Uterus (tissue), 4 donors: ENCODE data around the gene TIMM22. TPM values are rescaled to one million over a fixed set of nuclear protein-coding genes. Genes with fewer than 3 reads are reported as not detected.

Source experiments
- DNase-seq, 2 donors: peaks; one replicate each; pipeline ENCODE4 v3.0.0-alpha.2; 2019 to 2020
- H3K27ac ChIP-seq, 2 donors: fragments of 200-600 bp; sonication (generic); 1 replicate in 1 of 2; 2 replicates in 1 of 2; pipeline ENCODE4 v1.5.1; 2016 to 2018
- H3K27me3 ChIP-seq, 2 donors: fragments of 200-600 bp; sonication (generic); one replicate each; pipeline ENCODE4 v1.5.1; 2018 to 2019; ENCODE audit warnings: control low read depth in 1 of 2
- H3K36me3 ChIP-seq, 2 donors: fragments of 200-600 bp; sonication (generic); one replicate each; pipeline ENCODE4 v1.5.1; 2019; ENCODE audit warnings: control low read depth in 1 of 2
- H3K4me1 ChIP-seq, 2 donors: fragments of 200-600 bp; sonication (generic); one replicate each; pipeline ENCODE4 v1.5.1; 2018 to 2019; ENCODE audit warnings: control low read depth in 1 of 2
- H3K4me3 ChIP-seq, 2 donors: fragments of 200-600 bp; sonication (generic); 1 replicate in 1 of 2; 2 replicates in 1 of 2; pipeline ENCODE4 v1.5.1; 2018 to 2019; ENCODE audit warnings: mild to moderate bottlenecking in 1 of 2
- H3K9me3 ChIP-seq, 2 donors: fragments of 200-600 bp; sonication (generic); one replicate each; pipeline ENCODE4 v1.5.1; 2019; ENCODE audit warnings: control low read depth in 1 of 2
- POLR2A ChIP-seq, 2 donors: fragments of 450-650 bp; IDR thresholded peaks; one replicate each; pipeline ENCODE4 v1.6.1; 2016; ENCODE audit warnings: antibody characterized with exemption in 2 of 2, mild to moderate bottlenecking in 1 of 2, moderate library complexity in 1 of 2
- intact Hi-C: fragments of 100-400 bp; cut with DNase I; formaldehyde crosslinking; loops from one replicate; pipeline ENCODE4 v1.15.1; 2023; ENCODE audit warnings: low total_unique reads
- total RNA-seq, 4 donors: library from RNA; depleted of rRNA in 3 of 4; stranded (reverse); fragments of >200 nt in 3 of 4; gene quantifications; one replicate each; pipeline versions ENCODE4 v1.1.0 to v1.2.4, GENCODE V29; 2014 to 2023
- TF ChIP-seq, protein P1 (sequence below), 4 experiments: fragments of 200-600 bp in 2 of 4; fragments of 450-650 bp in 2 of 4; sonication (generic) in 2 of 4; IDR thresholded peaks; one replicate each; pipeline ENCODE4 v1.5.1; 2016 to 2019; ENCODE audit warnings: antibody characterized with exemption in 4 of 4, mild to moderate bottlenecking in 2 of 4, moderate library complexity in 1 of 4
- donor health status: DM: yes; HTN: yes; CAD: no.

Gene TIMM22
- total RNA-seq, 4 donors from 2014 or later = 5.1 to 17.1 (median 10.8) TPM

DNA sequence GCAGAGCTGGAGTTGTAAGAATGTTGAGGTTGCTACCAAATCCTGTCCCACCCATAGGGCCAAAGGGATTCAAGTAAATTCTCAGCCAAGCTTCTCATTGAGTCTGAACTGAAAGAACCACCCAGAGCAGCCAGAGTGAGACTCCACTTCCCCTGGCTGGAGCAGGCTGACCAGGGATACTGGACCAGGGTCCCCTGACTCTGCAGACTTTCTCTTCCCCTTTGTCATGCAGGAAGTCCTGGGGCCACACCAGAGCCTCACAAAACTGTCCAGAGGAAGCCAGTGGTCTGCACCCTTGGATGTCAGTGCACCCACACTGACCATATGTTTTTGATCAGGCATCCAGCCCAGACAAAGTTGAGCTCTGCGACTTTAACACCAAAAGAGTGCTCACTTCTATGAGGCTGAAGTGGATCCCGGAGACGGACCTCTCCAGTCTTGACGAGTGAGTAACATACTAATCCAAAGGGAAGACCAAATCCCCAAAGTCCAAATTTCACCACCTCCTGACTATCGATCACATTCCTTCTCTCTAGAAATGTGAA is 21.5 kb upstream of the TIMM22 start:
- no peaks in the 10 kb centered on the region for H3K9me3 ChIP-seq
- no peak overlapping the region for H3K4me3 ChIP-seq
- no peaks in the 10 kb centered on the region for H3K36me3 ChIP-seq
- no peaks in the 10 kb centered on the region for H3K27me3 ChIP-seq
- intact Hi-C loops = loop anchor here (10.0 kb wide), 1 partner anchor 91 kb away; no protein-coding TSS in a partner anchor
- no peak for TF ChIP-seq POLR2A (IDR thresholded peaks at IDR 0.05)
- TF ChIP-seq, protein P1, sequence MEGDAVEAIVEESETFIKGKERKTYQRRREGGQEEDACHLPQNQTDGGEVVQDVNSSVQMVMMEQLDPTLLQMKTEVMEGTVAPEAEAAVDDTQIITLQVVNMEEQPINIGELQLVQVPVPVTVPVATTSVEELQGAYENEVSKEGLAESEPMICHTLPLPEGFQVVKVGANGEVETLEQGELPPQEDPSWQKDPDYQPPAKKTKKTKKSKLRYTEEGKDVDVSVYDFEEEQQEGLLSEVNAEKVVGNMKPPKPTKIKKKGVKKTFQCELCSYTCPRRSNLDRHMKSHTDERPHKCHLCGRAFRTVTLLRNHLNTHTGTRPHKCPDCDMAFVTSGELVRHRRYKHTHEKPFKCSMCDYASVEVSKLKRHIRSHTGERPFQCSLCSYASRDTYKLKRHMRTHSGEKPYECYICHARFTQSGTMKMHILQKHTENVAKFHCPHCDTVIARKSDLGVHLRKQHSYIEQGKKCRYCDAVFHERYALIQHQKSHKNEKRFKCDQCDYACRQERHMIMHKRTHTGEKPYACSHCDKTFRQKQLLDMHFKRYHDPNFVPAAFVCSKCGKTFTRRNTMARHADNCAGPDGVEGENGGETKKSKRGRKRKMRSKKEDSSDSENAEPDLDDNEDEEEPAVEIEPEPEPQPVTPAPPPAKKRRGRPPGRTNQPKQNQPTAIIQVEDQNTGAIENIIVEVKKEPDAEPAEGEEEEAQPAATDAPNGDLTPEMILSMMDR (IDR thresholded peaks at IDR 0.05) = no peak
- H3K4me1 ChIP-seq = peaks cover 0 to 4% of the 10 kb centered on the region in 2 donors
- peak overlapping the region in 1 of 2 donors; percentile 17 for H3K27ac ChIP-seq
- no peak for DNase-seq

DNA sequence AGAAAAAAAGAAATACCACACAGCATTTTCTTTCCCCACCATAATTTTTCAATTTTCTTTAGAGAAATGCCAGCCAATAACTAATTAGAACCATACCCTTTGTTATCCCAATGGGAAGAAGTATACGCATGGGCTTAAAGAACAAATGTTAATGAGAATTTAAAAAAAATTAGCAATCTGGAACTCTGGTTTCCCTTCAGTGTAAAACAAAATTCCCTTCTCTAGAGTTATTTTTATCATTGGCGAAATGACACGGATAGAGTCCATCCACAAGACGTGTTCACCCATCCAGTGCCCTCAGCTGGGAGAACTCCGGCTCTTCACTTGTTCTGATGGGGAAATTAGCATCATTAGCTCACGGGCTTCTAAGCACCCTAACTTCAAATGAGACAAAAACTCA is 20.6 kb upstream of the TIMM22 start:
- no peak for TF ChIP-seq POLR2A (IDR thresholded peaks at IDR 0.05)
- TF ChIP-seq, protein P1 (IDR thresholded peaks at IDR 0.05) = no peak
- Histone ChIP-seq H3K4me3 (no peak overlapping the region), H3K27me3 (no peaks in the 10 kb centered on the region), H3K36me3 (no peaks in the 10 kb centered on the region), H3K27ac (peak overlapping the region; percentile 28 to 83), H3K9me3 (no peaks in the 10 kb centered on the region), H3K4me1 (peaks cover 0 to 4% of the 10 kb centered on the region in 2 donors)
- intact Hi-C loops = loop anchor here (10.0 kb wide), 1 partner anchor 92 kb away; no protein-coding TSS in a partner anchor
- no peak for DNase-seq

DNA sequence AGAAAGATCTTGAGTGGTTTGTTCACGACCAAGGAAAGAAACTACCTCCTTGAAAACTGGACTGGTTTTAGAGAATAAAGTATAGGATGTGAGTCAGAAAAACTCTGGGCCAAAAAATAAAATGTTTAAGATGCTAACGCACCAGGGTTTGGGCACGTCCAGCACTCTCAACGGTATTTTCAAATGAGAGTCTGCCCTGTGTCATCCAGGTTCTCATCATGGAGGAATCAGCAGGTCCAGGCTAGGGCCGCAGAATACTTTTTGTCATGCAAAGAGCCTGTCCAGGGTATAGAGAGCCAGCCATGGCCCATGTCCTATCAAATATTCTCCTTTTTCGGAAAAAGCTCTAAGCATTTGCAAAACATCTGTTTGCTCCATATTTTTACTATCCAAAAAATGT is 19.8 kb upstream of the TIMM22 start:
- no peaks in the 10 kb centered on the region for H3K27me3 ChIP-seq
- no peak overlapping the region for H3K4me3 ChIP-seq
- intact Hi-C loops = loop anchor here (10.0 kb wide), 1 partner anchor 92 kb away; no protein-coding TSS in a partner anchor
- no peak for DNase-seq
- H3K36me3 ChIP-seq = no peaks in the 10 kb centered on the region
- TF ChIP-seq, protein P1 (IDR thresholded peaks at IDR 0.05) = no peak
- no peak for TF ChIP-seq POLR2A (IDR thresholded peaks at IDR 0.05)
- H3K27ac ChIP-seq = peak overlapping the region; percentile 28 to 83
- peaks cover 0 to 4% of the 10 kb centered on the region in 2 donors for H3K4me1 ChIP-seq
- no peaks in the 10 kb centered on the region for H3K9me3 ChIP-seq

DNA sequence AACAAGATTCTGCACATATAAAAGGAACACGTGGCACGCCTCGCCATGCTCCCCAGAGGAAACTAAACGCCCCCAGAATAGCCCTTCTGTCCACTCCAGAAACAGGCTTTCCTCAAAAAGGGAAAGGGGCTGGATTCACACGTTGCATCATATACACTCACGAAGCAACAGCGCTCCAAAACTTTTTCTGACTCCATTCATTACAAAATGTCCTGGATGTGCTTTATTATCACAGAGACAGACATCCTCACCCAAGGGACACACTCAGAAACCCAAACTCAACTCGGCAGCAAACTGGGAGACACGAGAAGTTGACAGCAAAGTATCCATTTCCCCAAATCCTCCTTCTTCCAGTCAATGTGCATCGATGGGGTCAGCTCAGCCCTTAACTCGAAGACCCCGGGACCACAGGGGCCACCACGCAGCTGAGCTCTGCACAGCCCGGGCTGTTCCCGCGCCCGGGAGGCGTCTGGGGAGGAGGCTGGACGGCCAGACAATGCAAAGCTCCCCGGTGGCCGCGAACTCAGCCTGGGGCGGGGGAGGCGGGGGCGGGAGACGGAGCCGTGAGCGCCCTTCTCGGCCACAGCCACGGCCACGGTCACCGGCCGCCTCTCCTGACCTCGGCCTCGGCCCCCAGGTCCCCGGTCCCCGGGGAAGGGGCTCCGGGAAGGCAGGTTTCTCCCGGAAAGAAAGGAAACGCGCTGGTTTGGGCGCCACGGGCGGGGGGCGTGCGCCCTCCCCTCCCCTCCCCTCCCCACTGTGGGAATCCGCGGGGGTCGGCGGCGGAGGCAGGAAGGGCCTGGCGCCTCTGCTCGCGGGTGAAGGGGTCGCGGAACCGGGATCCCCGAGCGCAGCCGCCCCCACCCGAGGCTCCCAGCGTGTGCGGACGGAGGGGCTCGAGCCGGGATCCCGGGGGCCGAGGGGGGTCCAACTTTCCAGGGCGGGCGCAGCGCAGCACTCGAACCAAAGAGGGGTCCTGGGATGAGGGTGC is 18.5 kb upstream of the TIMM22 start:
- DNase-seq = peak in 1 of 2 donors; percentile 47
- TF ChIP-seq, protein P1 (IDR thresholded peaks at IDR 0.05) = no peak
- TF ChIP-seq POLR2A (IDR thresholded peaks at IDR 0.05) = peak; percentile 10 to 23
- H3K27ac ChIP-seq = peak overlapping the region; percentile 73 to 83
- H3K4me3 ChIP-seq = peak overlapping the region; percentile 54
- H3K4me1 ChIP-seq = peaks cover 0 to 4% of the 10 kb centered on the region in 2 donors
- H3K36me3 ChIP-seq = no peaks in the 10 kb centered on the region
- intact Hi-C loops = loop anchor here (10.0 kb wide), 1 partner anchor 94 kb away; no protein-coding TSS in a partner anchor
- no peaks in the 10 kb centered on the region for H3K27me3 ChIP-seq
- no peaks in the 10 kb centered on the region for H3K9me3 ChIP-seq

DNA sequence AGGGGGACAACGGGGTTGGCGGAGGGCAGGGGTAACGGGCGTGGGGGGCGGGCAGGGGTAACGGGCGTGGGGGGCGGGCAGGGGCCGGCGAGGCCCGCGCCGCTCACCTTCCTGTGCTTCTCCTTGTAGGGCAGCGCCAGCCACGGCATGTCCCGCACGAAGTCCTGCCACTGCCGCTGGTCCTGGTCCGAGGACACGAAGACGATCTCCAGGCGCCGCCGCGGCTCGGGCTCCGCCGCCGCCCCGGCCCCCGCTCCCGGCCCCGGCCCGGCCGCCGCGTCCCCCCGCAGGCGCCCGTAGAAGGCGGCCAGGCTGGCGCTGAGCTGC is 17.8 kb upstream of the TIMM22 start:
- no peaks in the 10 kb centered on the region for H3K27me3 ChIP-seq
- H3K9me3 ChIP-seq = no peaks in the 10 kb centered on the region
- H3K36me3 ChIP-seq = no peaks in the 10 kb centered on the region
- intact Hi-C loops = loop anchor here (10.0 kb wide), 1 partner anchor 94 kb away; no protein-coding TSS in a partner anchor
- peak overlapping the region; percentile 54 for H3K4me3 ChIP-seq
- no peak for DNase-seq
- peak overlapping the region; percentile 73 to 83 for H3K27ac ChIP-seq
- TF ChIP-seq, protein P1 (IDR thresholded peaks at IDR 0.05) = no peak
- no peak for TF ChIP-seq POLR2A (IDR thresholded peaks at IDR 0.05)
- H3K4me1 ChIP-seq = peaks cover 0 to 4% of the 10 kb centered on the region in 2 donors
